ENCODE results near the gene UBE2J2.

DNA sequence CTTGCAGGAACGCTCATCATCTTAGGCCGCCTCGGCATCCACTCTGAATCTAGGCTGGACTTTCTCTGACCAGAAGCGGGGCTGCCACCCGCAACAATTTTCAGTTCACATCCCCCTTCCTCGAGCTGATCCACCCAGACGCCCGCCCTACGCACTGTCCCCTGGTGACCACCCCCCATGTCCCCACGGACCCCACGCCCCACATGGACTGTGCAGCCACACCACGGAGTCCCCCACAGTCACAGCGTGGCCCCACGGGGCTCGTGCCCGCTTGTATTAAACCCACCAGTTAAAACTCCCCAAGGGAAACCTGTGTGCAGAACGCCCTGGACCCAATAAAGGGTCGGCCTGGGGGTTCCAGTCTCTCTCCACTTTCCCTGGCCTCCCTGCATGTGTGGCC is 14.1 kb downstream of the UBE2J2 start:
- TF ChIP-seq POLR2A (IDR thresholded peaks at IDR 0.05): no peak
- TF ChIP-seq, protein P1, sequence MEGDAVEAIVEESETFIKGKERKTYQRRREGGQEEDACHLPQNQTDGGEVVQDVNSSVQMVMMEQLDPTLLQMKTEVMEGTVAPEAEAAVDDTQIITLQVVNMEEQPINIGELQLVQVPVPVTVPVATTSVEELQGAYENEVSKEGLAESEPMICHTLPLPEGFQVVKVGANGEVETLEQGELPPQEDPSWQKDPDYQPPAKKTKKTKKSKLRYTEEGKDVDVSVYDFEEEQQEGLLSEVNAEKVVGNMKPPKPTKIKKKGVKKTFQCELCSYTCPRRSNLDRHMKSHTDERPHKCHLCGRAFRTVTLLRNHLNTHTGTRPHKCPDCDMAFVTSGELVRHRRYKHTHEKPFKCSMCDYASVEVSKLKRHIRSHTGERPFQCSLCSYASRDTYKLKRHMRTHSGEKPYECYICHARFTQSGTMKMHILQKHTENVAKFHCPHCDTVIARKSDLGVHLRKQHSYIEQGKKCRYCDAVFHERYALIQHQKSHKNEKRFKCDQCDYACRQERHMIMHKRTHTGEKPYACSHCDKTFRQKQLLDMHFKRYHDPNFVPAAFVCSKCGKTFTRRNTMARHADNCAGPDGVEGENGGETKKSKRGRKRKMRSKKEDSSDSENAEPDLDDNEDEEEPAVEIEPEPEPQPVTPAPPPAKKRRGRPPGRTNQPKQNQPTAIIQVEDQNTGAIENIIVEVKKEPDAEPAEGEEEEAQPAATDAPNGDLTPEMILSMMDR (IDR thresholded peaks at IDR 0.05): no peak
